ENCODE results near the gene SCAI. TPM values are rescaled to one million over a fixed set of nuclear protein-coding genes. Genes with fewer than 3 reads are reported as not detected.
"Not testable (repeated sequence)": the region's sequence is repeated elsewhere in the genome, so short reads cannot be mapped to it uniquely, and the experiment has no call there.

Gene SCAI
- polyA plus RNA-seq, 4 donors: under 0.01 to 7.2 (median 0.69) TPM

DNA sequence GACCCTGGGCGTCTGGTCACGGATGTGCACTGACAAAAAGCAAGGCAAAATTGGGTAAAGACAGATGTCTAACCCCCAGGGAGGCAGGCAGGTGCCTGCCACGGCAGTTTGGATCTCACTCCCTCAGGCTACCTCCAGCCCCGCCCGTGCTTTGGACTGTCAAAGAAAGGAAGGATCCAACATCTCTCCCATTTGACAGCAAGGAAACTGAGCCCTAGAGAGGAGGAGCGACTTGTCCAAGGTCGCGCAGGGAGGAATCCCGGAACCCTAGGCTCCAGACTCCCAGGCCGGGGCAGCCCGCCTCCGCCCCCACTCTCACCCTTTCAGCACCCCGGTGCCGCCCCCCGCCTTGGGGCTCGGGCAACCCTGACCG is 202.8 kb downstream of the SCAI start:
- Histone ChIP-seq H3K27ac (ENCODE audit: low read depth in 1 of 3, low read length in 2 of 3) (peak overlapping the region; percentile 94 to 99 (median 99)), H3K9me3 (ENCODE audit: control insufficient read depth in 2 of 2, insufficient read depth in 1 of 2, low read depth in 1 of 2, low read length in 1 of 2) (no peaks in the 10 kb centered on the region), H3K4me1 (ENCODE audit: control insufficient read depth in 3 of 3, insufficient read depth in 2 of 3, low read depth in 1 of 3, low read length in 2 of 3) (peaks cover 0 to 7% (median 1%) of the 10 kb centered on the region in 3 donors), H3K36me3 (ENCODE audit: control insufficient read depth in 3 of 3, insufficient read depth in 2 of 3, low read depth in 1 of 3, low read length in 3 of 3) (peaks cover 0 to 13% (median 3%) of the 10 kb centered on the region in 3 donors), H3K27me3 (ENCODE audit: control insufficient read depth in 3 of 3, insufficient read depth in 3 of 3, low read length in 3 of 3) (no peaks in the 10 kb centered on the region), H3K4me3 (ENCODE audit: low read depth in 1 of 3, low read length in 3 of 3) (peak overlapping the region; percentile 90 to 95 (median 91))
- FAIRE-seq (no peak), DNase-seq (no peak)
- WGBS, 3 donors: 0% methylated on average over 15 to 17 of the region's 17 CpGs

DNA sequence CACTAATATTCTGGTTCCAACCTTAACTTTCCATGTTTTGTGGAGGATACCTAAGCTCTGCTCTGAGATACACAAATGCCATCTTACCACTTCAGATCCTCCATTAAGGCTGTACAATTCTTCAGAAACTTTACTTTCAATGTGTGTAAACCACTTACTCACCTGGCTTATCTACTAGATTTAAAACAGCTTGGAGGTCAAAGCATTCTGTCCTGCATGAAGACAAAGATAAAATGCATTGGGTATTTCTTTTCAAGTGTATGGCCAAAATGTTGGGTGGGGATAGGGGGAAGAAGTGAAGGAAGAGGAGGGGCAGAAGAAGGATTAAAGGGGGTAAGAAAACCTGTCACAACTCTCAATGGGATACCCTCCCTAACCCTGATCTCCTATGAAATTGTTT is 203.4 kb downstream of the SCAI start:
- Histone ChIP-seq H3K9me3 (ENCODE audit: control insufficient read depth in 2 of 2, insufficient read depth in 1 of 2, low read depth in 1 of 2, low read length in 1 of 2) (no peaks in the 10 kb centered on the region), H3K36me3 (ENCODE audit: control insufficient read depth in 3 of 3, insufficient read depth in 2 of 3, low read depth in 1 of 3, low read length in 3 of 3) (peaks cover 0 to 16% (median 3%) of the 10 kb centered on the region in 3 donors), H3K4me3 (ENCODE audit: low read depth in 1 of 3, low read length in 3 of 3) (peak overlapping the region; percentile 90 to 95 (median 91)), H3K4me1 (ENCODE audit: control insufficient read depth in 3 of 3, insufficient read depth in 2 of 3, low read depth in 1 of 3, low read length in 2 of 3) (peaks cover 0 to 9% (median 1%) of the 10 kb centered on the region in 3 donors), H3K27me3 (ENCODE audit: control insufficient read depth in 3 of 3, insufficient read depth in 3 of 3, low read length in 3 of 3) (no peaks in the 10 kb centered on the region), H3K27ac (ENCODE audit: low read depth in 1 of 3, low read length in 2 of 3) (peak overlapping the region in 2 of 3 donors; percentile 99)
- DNase-seq: peak; percentile 3 to 24
- no peak for FAIRE-seq

DNA sequence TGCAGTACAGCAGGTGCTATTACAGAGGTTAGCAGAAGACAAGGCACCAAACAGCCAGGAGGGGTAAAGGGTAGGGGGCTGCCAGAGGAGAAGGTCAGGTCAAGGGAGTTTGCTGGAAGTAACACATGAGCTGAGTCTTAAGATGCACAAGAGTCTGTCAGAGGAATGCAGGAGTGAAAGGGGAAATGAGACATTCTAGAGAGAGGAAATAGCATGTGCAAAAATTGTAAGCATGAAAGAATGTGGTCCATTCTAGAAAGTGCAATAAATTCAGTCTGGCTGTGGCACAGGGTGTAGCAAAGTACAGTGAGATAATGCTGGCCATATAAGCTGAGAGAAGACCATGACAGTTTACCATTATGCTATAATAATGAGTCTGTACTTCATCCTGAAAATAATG is 209.0 kb downstream of the SCAI start:
- Histone ChIP-seq H3K27ac (ENCODE audit: low read depth in 1 of 3, low read length in 2 of 3) (peak overlapping the region in 1 of 3 donors; percentile 60), H3K27me3 (ENCODE audit: control insufficient read depth in 3 of 3, insufficient read depth in 3 of 3, low read length in 3 of 3) (no peaks in the 10 kb centered on the region), H3K9me3 (ENCODE audit: control insufficient read depth in 2 of 2, insufficient read depth in 1 of 2, low read depth in 1 of 2, low read length in 1 of 2) (no peaks in the 10 kb centered on the region), H3K4me3 (ENCODE audit: low read depth in 1 of 3, low read length in 3 of 3) (no peak overlapping the region), H3K36me3 (ENCODE audit: control insufficient read depth in 3 of 3, insufficient read depth in 2 of 3, low read depth in 1 of 3, low read length in 3 of 3) (peaks cover 3 to 18% (median 13%) of the 10 kb centered on the region in 3 donors), H3K4me1 (ENCODE audit: control insufficient read depth in 3 of 3, insufficient read depth in 2 of 3, low read depth in 1 of 3, low read length in 2 of 3) (peaks cover 0 to 14% (median 0%) of the 10 kb centered on the region in 3 donors)
- FAIRE-seq (no peak), DNase-seq (peak; percentile 10 to 80)

DNA sequence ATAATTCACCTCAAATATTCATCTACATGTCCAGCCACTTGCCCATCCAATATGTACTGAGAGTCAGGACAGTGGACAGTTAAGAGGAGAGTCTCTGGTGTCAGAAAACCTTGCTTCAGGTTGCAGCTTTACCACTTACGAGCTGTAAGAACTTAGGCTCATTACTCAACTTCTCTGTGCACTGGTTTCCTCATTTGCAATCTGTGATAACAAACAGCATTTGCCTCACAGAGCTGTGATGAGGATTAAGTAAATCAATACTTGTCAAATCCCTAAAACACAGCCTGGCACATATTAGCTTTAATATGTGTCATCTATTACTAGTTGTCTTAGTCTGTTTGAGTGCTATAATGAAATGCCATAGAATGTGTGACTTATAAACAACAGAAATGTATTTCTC is 211.0 kb downstream of the SCAI start:
- H3K27ac ChIP-seq (ENCODE audit: low read depth in 1 of 3, low read length in 2 of 3): no peak overlapping the region
- peaks cover 0 to 14% (median 0%) of the 10 kb centered on the region in 3 donors for H3K4me1 ChIP-seq (ENCODE audit: control insufficient read depth in 3 of 3, insufficient read depth in 2 of 3, low read depth in 1 of 3, low read length in 2 of 3)
- H3K27me3 ChIP-seq (ENCODE audit: control insufficient read depth in 3 of 3, insufficient read depth in 3 of 3, low read length in 3 of 3): no peaks in the 10 kb centered on the region
- WGBS, 3 donors: 83 to 96% (median 91%) methylated on average over 1 of the region's 1 CpG
- no peak for FAIRE-seq
- no peak for DNase-seq
- peaks cover 3 to 17% (median 13%) of the 10 kb centered on the region in 3 donors for H3K36me3 ChIP-seq (ENCODE audit: control insufficient read depth in 3 of 3, insufficient read depth in 2 of 3, low read depth in 1 of 3, low read length in 3 of 3)
- H3K9me3 ChIP-seq (ENCODE audit: control insufficient read depth in 2 of 2, insufficient read depth in 1 of 2, low read depth in 1 of 2, low read length in 1 of 2): no peaks in the 10 kb centered on the region
- no peak overlapping the region for H3K4me3 ChIP-seq (ENCODE audit: low read depth in 1 of 3, low read length in 3 of 3)

DNA sequence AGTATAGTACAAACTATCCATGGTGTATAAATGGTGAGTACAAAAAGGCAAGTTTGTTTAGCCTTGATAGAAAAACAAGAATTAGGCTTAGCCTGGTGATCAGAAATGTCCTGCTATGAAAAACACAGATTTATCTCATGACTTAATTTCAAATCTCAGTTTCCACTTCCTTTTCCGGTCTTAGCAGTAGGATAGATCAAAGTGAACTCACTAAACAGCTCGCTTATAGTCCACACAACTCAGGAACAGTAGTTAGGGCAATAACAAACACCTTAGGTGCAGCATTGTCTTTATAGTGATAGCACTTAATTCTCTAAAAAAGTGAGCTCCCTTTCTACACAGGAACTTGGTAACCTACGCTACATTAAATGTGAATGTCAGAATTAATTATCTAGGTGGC is 213.9 kb downstream of the SCAI start:
- H3K27me3 ChIP-seq (ENCODE audit: control insufficient read depth in 3 of 3, insufficient read depth in 3 of 3, low read length in 3 of 3): no peaks in the 10 kb centered on the region
- H3K4me3 ChIP-seq (ENCODE audit: low read depth in 1 of 3, low read length in 3 of 3): no peak overlapping the region
- WGBS, 3 donors: 87 to 94% (median 88%) methylated on average over 3 of the region's 3 CpGs
- no peaks in the 10 kb centered on the region for H3K9me3 ChIP-seq (ENCODE audit: control insufficient read depth in 2 of 2, insufficient read depth in 1 of 2, low read depth in 1 of 2, low read length in 1 of 2)
- no peak for FAIRE-seq
- H3K27ac ChIP-seq (ENCODE audit: low read depth in 1 of 3, low read length in 2 of 3): no peak overlapping the region
- H3K4me1 ChIP-seq (ENCODE audit: control insufficient read depth in 3 of 3, insufficient read depth in 2 of 3, low read depth in 1 of 3, low read length in 2 of 3): peaks cover 0 to 8% (median 0%) of the 10 kb centered on the region in 3 donors
- peaks cover 2 to 26% (median 9%) of the 10 kb centered on the region in 3 donors for H3K36me3 ChIP-seq (ENCODE audit: control insufficient read depth in 3 of 3, insufficient read depth in 2 of 3, low read depth in 1 of 3, low read length in 3 of 3)
- no peak for DNase-seq

DNA sequence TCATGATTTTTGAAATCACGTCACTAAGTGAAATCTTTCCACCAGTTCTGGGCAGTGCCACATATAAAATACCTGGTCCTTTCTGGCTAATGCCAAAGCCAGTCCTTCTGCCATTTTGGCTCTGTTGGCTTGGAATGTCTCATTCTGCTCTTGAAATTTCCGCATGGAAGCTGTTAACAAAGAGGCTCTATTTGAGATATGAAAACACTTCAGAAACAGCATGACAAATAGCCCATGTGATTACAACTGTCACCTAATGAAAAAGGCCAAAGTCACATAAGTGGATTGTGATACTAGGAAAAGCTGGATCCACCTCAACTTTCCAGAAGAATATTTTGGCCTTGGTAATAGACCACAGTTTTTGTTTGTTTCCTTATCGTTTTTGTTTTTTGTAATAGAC is 215.2 kb downstream of the SCAI start:
- DNase-seq: no peak
- H3K4me3 ChIP-seq (ENCODE audit: low read depth in 1 of 3, low read length in 3 of 3): no peak overlapping the region
- no peaks in the 10 kb centered on the region for H3K27me3 ChIP-seq (ENCODE audit: control insufficient read depth in 3 of 3, insufficient read depth in 3 of 3, low read length in 3 of 3)
- peaks cover 9 to 24% (median 14%) of the 10 kb centered on the region in 3 donors for H3K36me3 ChIP-seq (ENCODE audit: control insufficient read depth in 3 of 3, insufficient read depth in 2 of 3, low read depth in 1 of 3, low read length in 3 of 3)
- no peaks in the 10 kb centered on the region for H3K4me1 ChIP-seq (ENCODE audit: control insufficient read depth in 3 of 3, insufficient read depth in 2 of 3, low read depth in 1 of 3, low read length in 2 of 3)
- no peak overlapping the region for H3K27ac ChIP-seq (ENCODE audit: low read depth in 1 of 3, low read length in 2 of 3)
- 90 to 91% (median 90%) methylated on average over 3 of the region's 3 CpGs for WGBS, 3 donors
- no peak for FAIRE-seq
- no peaks in the 10 kb centered on the region for H3K9me3 ChIP-seq (ENCODE audit: control insufficient read depth in 2 of 2, insufficient read depth in 1 of 2, low read depth in 1 of 2, low read length in 1 of 2)

- not testable (repeated sequence) for H3K4me1 ChIP-seq (ENCODE audit: control insufficient read depth in 3 of 3, insufficient read depth in 2 of 3, low read depth in 1 of 3, low read length in 2 of 3); H3K27ac ChIP-seq (ENCODE audit: low read depth in 1 of 3, low read length in 2 of 3); H3K4me3 ChIP-seq (ENCODE audit: low read depth in 1 of 3, low read length in 3 of 3); H3K9me3 ChIP-seq (ENCODE audit: control insufficient read depth in 2 of 2, insufficient read depth in 1 of 2, low read depth in 1 of 2, low read length in 1 of 2); H3K27me3 ChIP-seq (ENCODE audit: control insufficient read depth in 3 of 3, insufficient read depth in 3 of 3, low read length in 3 of 3); FAIRE-seq
- WGBS, 3 donors: 30 to 63% (median 51%) methylated on average over 6 of the region's 6 CpGs
- DNase-seq: peak; percentile 61 to 83
- H3K36me3 ChIP-seq (ENCODE audit: control insufficient read depth in 3 of 3, insufficient read depth in 2 of 3, low read depth in 1 of 3, low read length in 3 of 3): peaks cover 12 to 44% (median 15%) of the 10 kb centered on the region in 3 donors
These were observed 222.9 kb downstream of the SCAI start for GRCh38 chr9:124920394-124920793.

DNA sequence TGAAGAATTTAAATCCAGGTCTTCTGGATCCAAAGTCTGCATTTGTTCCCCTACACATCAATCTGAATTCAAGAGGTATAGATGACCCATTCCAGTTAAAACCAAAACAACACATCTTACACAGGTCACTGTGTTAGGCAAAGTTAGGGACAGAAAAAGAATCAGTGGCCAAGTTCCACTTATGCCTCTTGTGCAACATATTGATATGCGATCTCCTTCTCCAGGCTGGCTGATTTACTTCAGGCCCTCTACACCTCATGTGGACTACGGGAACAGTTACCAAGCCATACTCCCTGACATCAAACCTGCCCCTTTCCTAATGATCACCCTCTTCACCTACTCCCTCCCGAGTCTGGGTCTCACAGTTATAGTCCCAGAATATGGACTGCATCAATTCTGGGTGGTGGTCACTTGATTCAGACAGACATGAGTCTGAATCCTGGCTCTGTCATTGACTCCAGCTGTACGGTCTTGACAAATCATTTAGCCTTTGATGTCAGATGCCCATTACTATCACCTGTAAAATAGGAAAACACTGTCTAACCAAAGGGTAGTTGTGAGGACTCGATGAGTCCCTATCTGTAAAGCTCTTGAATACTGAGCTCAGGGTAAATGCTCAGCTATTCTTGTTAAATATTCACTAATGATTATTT is 228.4 kb downstream of the SCAI start:
- 94 to 98% (median 97%) methylated on average over 5 of the region's 5 CpGs for WGBS, 3 donors
- Histone ChIP-seq H3K27ac (ENCODE audit: low read depth in 1 of 3, low read length in 2 of 3) (no peak overlapping the region), H3K4me1 (ENCODE audit: control insufficient read depth in 3 of 3, insufficient read depth in 2 of 3, low read depth in 1 of 3, low read length in 2 of 3) (no peaks in the 10 kb centered on the region), H3K27me3 (ENCODE audit: control insufficient read depth in 3 of 3, insufficient read depth in 3 of 3, low read length in 3 of 3) (no peaks in the 10 kb centered on the region), H3K36me3 (ENCODE audit: control insufficient read depth in 3 of 3, insufficient read depth in 2 of 3, low read depth in 1 of 3, low read length in 3 of 3) (peaks cover 9 to 33% (median 16%) of the 10 kb centered on the region in 3 donors), H3K4me3 (ENCODE audit: low read depth in 1 of 3, low read length in 3 of 3) (no peak overlapping the region), H3K9me3 (ENCODE audit: control insufficient read depth in 2 of 2, insufficient read depth in 1 of 2, low read depth in 1 of 2, low read length in 1 of 2) (no peaks in the 10 kb centered on the region)
- FAIRE-seq (no peak), DNase-seq (no peak)

DNA sequence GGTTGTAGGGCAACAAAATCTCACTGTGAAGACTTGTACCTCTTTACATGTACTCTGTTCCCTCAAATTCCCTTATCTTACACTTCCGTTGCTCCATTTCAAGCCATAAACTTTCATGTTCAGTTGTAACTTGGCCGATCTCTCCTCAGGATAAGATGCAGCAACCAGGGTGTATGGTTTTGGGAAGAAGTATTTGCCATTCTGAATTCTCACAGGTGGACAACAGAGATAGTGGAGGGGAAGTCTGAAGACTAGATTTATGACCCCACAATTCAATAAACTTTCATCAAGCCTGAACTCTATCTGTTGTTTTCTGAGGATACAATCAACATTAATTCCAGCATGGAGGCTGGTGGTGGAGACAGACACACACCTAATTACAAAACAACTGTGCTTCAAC is 229.9 kb downstream of the SCAI start:
- H3K27me3 ChIP-seq (ENCODE audit: control insufficient read depth in 3 of 3, insufficient read depth in 3 of 3, low read length in 3 of 3): no peaks in the 10 kb centered on the region
- no peak for DNase-seq
- no peaks in the 10 kb centered on the region for H3K4me1 ChIP-seq (ENCODE audit: control insufficient read depth in 3 of 3, insufficient read depth in 2 of 3, low read depth in 1 of 3, low read length in 2 of 3)
- peaks cover 5 to 25% (median 12%) of the 10 kb centered on the region in 3 donors for H3K36me3 ChIP-seq (ENCODE audit: control insufficient read depth in 3 of 3, insufficient read depth in 2 of 3, low read depth in 1 of 3, low read length in 3 of 3)
- 73 to 84% (median 82%) methylated on average over 2 of the region's 2 CpGs for WGBS, 3 donors
- H3K27ac ChIP-seq (ENCODE audit: low read depth in 1 of 3, low read length in 2 of 3): no peak overlapping the region
- no peak for FAIRE-seq
- H3K9me3 ChIP-seq (ENCODE audit: control insufficient read depth in 2 of 2, insufficient read depth in 1 of 2, low read depth in 1 of 2, low read length in 1 of 2): no peaks in the 10 kb centered on the region
- H3K4me3 ChIP-seq (ENCODE audit: low read depth in 1 of 3, low read length in 3 of 3): no peak overlapping the region

All from small intestine (tissue), 7 donors.